ENCODE data around the gene HOXA2.

DNA sequence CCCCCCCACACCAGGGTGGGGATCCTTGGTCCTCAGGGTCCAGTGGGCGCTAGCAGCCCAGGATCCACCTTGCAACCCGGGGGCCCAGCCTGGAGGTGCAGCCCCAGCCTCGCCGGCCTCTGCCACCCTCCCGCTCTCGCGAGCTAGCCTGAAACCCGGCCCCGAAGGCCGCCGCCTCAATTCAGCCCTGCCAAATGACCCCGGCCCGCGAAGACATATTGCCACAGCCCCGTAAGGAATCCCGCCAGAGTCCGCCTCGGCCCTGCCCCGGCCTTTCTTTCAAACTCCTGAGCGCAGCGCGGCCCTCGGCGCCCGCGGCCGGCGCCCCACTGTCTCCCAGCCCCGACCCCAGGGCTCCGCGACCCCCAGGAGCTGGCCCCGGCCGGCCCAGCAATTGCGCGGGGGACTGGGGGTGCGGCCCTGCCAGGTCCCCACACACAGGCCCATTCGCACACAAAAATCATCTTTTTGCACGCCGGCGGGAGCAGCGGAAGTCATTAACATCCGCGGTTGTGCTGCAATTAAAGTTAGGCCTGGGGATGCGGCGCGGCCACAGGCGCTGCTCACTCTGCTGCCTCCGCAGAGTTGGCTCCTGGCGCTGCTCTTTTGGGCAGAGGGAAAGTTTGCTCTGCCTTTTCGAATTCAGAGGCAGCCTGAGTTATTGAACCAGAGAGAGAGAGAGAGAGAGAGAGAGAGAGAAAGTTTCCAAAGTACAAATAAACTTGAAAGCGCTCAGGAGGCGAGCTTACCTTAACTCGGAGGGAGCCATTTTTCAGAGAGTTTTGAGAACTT is 37.0 kb upstream of the HOXA2 start:
- no peak for TF ChIP-seq POLR2A (IDR thresholded peaks at IDR 0.05)
- TF ChIP-seq, protein P1, sequence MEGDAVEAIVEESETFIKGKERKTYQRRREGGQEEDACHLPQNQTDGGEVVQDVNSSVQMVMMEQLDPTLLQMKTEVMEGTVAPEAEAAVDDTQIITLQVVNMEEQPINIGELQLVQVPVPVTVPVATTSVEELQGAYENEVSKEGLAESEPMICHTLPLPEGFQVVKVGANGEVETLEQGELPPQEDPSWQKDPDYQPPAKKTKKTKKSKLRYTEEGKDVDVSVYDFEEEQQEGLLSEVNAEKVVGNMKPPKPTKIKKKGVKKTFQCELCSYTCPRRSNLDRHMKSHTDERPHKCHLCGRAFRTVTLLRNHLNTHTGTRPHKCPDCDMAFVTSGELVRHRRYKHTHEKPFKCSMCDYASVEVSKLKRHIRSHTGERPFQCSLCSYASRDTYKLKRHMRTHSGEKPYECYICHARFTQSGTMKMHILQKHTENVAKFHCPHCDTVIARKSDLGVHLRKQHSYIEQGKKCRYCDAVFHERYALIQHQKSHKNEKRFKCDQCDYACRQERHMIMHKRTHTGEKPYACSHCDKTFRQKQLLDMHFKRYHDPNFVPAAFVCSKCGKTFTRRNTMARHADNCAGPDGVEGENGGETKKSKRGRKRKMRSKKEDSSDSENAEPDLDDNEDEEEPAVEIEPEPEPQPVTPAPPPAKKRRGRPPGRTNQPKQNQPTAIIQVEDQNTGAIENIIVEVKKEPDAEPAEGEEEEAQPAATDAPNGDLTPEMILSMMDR (IDR thresholded peaks at IDR 0.05): no peak
